HG02970 (cell line): ENCODE data around the gene KIAA0753.
A peak's percentile ranks its signal among the peaks of the same experiment; 100 is the strongest.

Source experiments
- ATAC-seq: cut with Tn5 transposase; IDR thresholded peaks from one replicate; pipeline ENCODE4 v1.9.1; 2021; ENCODE audit warnings: mild to moderate bottlenecking, moderate library complexity, moderate number of reproducible peaks; ENCODE audit not compliant: unreplicated experiment, low FRiP score

KIAA0753 gene

DNA sequence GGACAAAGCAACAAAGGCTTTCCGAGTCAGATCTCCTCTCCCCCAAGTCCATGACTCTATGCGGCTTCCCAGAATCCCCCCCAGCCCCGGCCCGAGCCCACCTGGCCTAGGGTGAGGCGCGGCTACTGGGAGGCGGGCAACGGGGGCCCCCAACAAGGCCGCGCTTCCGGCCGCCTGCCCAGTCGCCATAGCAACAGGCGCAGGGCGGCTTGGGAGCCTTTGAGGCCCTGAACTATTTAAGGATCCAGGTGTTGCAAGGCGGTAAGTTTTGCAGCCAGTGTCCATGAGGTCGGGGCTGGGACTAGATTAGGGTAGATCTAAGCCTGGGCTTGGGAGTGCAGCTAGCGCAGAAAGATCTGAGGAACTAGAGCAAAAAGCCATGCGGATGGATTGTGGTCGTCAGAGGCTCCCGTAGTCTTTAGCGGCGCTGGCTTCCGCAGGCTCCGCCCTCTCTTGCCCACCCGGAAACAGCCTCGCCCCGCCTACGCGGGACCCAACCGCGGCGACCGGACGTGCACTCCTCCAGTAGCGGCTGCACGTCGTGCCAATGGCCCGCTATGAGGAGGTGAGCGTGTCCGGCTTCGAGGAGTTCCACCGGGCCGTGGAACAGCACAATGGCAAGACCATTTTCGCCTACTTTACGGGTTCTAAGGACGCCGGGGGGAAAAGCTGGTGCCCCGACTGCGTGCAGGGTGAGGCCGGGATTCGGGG lies at the start of gene KIAA0753, which contains the start of gene TXNDC17:
Gene KIAA0753 (minus strand): TSS at position 176 of the 711 bp plus-strand sequence. CDS start 5,608 bp downstream, outside the sequence.
Gene TXNDC17 (plus strand): TSS at position 525 of the 711 bp plus-strand sequence. CDS start 23 bp downstream, at position 548.
- ATAC-seq, result peak; percentile 94

DNA sequence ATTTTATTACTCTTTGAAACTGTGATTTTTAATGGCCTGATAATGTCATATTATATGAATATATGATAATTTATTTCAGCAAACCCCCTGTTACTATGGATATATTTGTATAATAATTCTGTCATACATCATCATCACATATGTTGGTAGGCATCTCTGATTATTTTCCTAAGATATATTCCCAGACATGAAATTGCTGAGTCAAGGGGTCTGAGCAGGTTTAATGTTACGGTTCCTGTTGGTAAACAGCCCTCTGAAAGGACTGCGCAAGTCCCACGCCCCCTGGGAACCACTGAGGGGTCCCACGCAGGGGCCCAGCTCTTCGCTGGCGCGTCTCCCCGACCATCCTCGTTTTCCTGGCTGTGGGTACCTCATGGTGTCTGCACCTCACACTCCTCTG lies 48.4 kb upstream of the KIAA0753 start:
- no peak for ATAC-seq

- ATAC-seq, result no peak
Observed at GRCh38 chr17:6686026-6686425, 45.5 kb upstream of the KIAA0753 start.

DNA sequence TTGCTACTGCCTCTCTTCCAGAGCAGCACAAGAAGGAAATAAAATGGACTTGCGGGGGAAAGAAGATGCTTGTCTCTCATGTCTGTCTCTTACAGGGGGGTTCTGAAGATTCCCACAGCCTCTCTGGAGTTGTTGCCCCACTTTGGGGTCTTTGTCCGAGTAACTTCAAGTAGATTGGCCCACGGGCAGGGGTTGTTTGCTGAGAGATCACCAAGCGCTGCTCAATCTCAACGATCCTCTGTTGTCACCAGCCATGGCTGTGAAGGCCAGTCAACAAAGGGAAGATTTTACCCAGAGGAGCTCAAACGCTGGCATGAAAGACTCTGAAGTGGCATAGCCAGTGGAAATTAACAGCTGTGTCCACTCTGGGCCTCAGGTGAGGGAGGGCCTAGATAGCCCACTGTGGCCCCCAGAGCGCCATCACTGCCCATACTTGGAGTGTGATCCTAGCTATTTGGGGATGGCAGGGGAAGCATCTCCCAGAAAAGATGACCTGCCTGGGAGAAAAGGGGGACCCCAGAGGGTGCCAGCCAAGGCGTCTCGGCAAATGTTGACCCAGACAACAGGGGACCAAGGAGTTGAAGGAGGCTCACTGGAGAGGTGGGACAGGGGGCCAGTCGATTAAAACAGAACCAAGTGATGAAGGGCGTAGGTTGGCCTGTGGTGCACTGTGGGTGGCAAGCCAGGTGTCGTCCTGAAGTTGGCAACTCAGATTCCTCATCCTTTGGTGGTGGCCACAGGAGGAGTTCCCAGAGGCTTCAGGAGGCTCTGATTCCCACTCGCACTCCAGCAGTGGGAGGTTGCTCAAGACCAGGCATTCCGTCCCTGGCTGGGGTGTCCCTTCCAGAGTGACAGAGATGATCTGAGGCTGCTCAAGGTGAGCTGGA lies 44.6 kb upstream of the KIAA0753 start:
- no peak for ATAC-seq

DNA sequence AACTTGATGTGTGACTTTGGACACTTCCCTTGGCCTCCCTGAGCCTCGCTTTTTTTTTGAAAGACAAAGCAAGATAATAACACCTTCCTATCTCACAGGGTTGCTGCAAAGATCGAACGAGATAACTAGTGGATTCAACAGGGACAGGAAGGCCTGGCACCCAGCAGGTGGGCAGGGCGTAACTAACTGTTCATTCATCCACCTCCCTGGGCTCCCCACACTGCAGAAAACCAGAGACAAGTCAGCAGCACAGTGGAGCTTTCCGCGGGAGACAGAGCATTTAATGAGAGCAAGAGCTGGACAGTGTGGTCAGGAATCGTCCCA lies 43.9 kb upstream of the KIAA0753 start:
- no peak for ATAC-seq

DNA sequence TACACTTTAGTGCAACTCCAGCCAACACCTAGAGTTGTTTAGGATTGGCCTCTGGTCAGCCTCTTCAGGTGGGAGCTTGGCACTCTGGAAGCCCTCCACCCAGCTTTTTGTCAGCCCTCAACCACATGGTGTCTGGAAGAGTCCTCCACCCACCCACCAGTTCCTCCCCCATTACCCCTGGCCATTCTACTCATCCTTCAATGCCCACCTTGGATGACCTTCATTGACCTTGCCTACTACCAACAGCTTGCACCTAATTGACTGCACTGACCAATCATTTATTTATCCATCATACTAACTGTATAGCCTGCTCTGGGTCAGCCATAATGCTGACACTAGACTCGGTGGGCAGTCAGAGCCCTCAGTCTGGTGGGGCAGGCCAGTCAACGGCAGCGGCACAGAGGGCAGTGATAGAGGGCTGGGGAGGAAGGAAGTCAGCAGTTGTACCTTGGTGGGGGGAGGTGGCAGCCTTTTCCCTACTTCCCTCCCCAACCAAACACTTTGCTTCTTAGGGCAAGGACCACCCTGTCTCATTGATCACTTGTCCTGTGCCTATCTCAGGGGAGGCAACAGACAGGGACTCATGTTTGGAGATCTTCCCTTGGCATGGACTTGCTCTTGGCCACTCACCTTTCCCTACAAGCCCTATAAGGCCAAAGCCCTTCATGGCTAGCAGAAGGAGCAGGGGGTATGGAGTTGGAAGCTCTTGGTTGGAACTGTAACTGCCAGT lies 43.4 kb upstream of the KIAA0753 start:
- ATAC-seq, result no peak

DNA sequence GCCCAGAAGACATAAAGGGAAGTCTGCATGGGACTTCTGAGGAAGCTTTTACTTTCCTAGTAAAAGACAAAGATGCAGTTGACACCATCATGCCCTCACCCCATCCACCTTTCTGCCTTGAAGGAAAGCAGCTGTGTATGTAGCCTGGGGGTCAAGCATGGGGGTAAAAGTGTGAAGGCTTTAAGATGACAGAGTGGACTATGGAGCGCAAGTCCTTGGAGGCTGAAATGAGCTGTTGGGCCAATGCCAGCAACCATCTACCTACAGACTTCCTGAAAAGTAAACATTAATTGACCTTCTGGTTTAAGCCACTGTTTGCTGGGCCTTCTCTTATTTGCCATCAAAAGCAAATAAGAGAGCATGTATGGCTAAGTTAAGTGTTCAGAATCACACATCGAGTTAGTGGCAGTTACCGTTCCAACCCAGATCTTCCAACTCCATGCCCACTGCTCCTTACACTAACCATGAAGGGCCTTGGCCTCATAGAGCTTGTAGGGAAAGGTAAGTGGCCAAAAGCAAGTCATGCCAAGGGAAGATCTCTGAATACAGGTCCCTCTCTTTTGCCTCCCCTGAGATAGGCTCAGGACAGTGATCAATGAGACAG lies 42.7 kb upstream of the KIAA0753 start:
- ATAC-seq, result no peak

DNA sequence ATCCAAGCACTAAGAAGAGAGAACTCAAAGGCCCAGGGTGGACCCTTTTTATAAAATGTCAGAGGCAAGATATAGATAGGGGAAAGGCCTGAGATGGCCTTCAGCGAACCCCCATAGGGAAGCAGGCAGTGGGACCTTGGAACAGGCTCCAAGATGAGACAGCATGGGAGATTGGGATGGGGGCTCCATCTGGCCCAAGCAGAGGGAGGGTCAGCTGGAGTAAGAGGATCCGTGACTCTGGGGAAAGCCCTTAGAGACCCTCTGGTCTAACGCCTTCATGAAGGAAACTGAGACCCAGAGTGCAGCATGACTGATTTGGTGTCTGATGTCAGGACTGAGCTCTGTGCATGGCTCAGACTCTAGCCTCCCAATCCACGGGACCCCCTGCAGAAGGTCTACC lies 41.8 kb upstream of the KIAA0753 start:
- ATAC-seq, result no peak

GRCh38 chr17:6681671-6682070 lies 41.2 kb upstream of the KIAA0753 start:
- no peak for ATAC-seq

DNA sequence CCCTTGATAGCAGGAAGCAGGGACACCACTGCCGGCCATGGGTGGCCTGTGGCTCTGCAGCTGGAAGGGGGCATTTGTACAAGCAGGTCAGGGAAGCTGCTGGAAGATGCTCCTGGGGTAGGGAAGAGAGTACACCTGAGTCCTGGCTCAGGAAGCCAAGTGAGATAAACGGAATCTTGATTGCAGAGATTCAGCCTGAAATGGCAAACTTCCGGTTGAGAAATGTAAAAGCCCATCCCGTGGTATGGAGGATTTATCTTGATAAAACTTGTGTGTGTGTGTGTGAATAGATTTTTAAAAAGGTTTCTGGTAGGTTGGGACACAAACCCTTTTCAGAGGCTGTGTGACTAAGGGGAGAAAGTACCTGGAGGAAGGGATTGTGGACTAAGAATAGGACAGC lies 40.7 kb upstream of the KIAA0753 start:
- no peak for ATAC-seq

DNA sequence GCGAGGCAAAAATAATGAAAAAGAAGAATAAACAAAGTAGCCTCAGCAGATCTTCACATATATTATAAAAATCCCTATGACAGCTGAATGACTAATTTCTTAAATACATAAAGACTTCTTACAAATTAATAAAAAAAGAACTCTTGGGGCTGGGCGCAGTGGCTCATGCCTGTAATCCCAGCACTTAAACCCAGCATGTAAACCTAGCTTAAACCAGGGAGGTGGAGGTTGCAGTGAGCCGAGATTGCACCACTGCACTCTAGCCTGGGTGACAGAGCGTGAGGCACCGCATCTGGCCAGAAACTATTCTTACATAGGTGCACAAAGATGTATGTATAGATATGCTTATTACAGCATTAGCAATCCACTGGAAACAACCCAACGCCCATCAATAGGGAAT lies 38.7 kb upstream of the KIAA0753 start:
- ATAC-seq, result no peak

DNA sequence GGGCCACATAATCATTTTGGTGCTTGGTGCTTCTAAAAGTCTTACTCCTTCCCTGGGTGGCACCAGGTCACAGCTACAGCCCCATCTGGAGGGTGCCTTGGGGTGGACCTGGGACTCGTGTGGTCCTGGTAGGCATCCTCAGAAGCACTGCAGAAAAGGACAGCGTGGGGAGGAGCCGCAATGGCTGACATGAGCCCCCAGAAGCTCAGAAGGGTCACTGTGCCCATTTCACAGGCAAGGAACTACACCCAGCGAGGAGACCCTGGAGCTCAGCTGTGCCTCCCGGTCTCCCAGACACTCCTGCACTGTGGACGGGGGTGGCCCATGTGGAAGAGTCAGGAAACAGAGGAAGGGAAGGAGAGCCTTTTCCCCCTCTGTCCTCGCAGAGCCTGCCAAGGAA lies 37.4 kb upstream of the KIAA0753 start:
- no peak for ATAC-seq

- no peak for ATAC-seq
Observed at GRCh38 chr17:6677158-6677831, 36.8 kb upstream of the KIAA0753 start.

DNA sequence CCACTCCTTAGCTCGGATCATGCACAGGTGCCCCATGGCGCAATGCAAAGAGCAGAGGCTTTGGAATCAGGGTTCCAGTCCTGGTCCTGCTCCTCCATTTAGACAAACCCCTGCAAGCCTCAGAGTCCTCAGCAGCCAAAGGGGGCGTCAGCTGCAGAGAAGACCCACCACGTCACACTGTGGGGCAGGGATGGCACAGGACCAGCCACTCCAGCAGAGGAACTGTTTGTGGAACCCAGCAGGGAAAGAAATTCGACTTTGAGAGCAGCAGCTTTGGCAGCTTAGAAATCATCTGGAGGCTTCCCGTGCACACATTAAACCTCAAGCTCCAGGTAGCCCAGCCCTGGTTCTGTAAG lies 36.3 kb upstream of the KIAA0753 start:
- no peak for ATAC-seq

DNA sequence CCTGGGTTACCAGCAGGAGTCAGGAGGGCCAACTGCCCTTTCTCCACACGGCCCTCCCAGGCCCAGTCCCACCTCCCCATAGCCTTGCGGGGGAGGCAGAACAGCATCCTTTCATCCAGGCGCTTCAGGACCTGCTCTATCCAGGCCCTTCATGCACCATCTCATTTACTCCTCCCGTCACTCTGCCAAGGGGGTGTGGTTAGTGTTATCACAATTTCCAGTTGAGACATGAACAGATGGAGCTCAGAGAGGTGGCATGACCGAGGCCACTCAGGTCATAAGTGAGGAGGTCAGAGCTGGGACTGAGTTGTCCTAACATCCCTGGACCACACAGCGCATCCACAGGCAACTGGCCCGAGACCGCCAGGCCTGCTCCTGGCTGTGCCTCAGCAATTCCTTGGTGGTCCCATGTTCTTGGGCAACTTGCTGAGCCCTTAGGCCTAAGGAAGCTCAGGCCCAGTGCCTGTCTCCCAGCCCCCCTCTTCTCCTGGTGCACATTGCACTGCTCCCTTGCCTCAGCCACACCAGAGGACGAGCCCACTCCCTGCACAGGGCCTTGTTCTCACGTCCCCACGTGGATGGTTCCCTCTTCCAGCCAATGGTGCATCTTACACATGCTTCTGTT lies 34.8 kb upstream of the KIAA0753 start:
- ATAC-seq, result no peak

- no peak for ATAC-seq
Observed at GRCh38 chr17:6674586-6674985, 34.1 kb upstream of the KIAA0753 start.

- no peak for ATAC-seq
Observed at GRCh38 chr17:6671431-6671830, 30.9 kb upstream of the KIAA0753 start.

DNA sequence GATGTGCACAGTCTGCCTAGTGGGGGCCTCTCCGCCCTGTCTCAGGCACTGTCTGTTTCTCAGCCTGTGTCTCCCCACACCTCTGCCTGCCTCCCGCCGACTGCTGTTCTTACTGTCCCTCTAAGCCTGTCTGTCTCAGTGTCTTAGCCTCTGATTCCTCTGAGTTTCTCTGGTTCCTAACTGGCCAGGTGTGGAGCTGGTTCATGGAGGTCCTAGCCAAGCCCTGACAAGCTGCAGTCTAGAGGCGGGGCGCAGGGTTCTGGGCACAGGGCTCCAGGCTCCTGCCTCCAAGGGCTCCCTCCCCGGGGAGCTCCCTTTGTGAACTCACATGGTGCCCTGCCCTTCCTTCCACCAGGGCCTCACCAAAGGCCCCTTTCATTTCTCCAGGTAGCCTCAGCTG lies 30.5 kb upstream of the KIAA0753 start:
- no peak for ATAC-seq

DNA sequence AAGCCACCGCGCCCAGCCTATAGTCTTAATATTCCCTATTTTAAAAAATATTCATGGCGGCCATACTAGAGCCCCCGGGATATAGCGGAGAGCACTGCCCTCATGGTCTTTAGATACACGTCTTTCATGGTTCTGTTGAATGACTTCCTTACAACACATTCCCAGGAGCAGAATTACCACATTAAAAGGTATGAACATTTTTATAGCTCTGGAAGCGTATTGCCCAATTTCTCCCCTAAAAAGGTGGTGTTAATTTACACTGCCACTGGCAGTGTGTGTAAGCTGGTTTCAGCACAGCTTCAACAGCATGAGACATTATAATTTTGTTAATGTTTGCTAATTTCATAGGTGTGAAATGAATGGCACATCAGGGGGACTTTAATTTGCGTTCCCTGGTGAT lies 30.1 kb upstream of the KIAA0753 start:
- ATAC-seq, result no peak
